Bladder microvascular endothelial cell (primary cell): ENCODE results near the gene PLEKHA7. TPM values are rescaled to one million over a fixed set of nuclear protein-coding genes. Genes with fewer than 3 reads are reported as not detected.

Experiments used
- total RNA-seq: library from RNA; depleted of rRNA; stranded (reverse); fragments of >200 nt; gene quantifications from 2 replicates; pipeline ENCODE4 v1.2.3, GENCODE V29; 2014

PLEKHA7 gene, protein sequence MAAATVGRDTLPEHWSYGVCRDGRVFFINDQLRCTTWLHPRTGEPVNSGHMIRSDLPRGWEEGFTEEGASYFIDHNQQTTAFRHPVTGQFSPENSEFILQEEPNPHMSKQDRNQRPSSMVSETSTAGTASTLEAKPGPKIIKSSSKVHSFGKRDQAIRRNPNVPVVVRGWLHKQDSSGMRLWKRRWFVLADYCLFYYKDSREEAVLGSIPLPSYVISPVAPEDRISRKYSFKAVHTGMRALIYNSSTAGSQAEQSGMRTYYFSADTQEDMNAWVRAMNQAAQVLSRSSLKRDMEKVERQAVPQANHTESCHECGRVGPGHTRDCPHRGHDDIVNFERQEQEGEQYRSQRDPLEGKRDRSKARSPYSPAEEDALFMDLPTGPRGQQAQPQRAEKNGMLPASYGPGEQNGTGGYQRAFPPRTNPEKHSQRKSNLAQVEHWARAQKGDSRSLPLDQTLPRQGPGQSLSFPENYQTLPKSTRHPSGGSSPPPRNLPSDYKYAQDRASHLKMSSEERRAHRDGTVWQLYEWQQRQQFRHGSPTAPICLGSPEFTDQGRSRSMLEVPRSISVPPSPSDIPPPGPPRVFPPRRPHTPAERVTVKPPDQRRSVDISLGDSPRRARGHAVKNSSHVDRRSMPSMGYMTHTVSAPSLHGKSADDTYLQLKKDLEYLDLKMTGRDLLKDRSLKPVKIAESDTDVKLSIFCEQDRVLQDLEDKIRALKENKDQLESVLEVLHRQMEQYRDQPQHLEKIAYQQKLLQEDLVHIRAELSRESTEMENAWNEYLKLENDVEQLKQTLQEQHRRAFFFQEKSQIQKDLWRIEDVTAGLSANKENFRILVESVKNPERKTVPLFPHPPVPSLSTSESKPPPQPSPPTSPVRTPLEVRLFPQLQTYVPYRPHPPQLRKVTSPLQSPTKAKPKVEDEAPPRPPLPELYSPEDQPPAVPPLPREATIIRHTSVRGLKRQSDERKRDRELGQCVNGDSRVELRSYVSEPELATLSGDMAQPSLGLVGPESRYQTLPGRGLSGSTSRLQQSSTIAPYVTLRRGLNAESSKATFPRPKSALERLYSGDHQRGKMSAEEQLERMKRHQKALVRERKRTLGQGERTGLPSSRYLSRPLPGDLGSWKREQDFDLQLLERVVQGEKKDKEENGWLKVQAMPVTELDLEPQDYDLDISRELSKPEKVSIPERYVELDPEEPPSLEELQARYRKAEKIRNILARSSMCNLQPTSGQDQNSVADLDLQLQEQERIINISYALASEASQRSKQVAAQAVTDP
- total RNA-seq = 0.32 and 9.8 TPM in 2 replicates

DNA sequence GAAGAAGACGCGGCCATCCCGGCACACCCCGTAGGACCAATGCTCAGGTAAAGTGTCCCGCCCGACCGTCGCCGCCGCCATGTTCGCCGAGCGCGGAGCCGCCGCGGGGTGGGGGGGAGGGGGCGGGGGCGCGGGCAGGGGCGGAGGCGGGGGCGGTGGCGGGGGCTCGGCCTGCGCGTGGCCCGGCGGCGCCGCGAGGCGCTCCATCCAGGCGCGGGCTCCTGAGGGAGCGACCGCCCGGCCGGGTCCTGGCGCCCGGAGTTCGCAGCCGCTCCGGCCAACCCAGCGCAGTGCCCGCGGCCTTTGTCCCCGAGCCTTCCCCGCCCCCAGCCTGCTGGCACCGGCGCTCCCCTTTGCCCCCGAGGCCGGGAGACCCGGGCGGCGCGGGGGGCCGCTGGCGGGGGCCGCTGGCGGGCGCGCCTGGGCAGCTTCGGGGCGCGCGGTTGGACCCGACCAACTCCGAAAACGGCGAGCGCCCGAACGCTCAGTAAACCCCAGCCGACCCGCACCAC lies at the start of gene PLEKHA7:
PLEKHA7 (minus strand) TSS at position 94 of the 512 bp plus-strand sequence; CDS start at position 81, 13 bp downstream.

DNA sequence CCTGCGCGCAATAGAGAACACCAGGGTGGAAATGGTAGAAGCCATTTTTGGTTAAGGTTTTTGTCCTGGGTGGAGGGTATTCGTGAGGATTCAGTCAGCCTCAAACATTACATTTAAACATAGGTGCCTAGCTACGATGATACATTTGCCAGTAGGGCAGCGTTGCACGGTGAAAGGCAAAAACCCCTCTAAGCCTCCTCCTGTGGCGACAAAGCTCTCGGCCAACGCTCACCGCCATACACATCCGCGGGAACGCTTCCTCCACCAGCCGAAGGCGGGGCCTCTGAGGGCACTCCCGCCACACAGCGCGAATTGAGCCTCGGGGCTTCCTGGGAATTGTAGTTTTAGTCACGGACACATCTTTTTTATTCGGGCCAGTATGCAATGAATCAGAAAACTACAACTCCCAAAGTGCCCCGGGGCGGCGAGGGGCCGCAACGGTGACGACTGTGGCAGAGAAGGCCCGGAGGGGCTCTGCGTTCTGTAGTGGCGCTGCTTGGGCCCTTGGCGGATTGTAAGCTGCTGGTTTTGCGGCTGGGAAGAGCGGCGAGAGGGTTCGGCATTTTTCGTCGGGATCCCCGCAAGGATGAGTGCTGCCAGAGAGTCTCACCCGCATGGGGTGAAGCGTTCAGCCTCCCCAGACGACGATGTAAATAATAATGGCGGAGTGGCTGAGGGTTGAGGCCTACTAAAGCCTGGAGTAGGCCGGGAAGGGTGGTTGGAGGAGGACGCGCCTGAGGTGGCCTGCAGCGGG lies 275.8 kb downstream of the PLEKHA7 start, which contains the start of gene C11orf58:
C11orf58 (plus strand) TSS at position 455 of the 754 bp plus-strand sequence; CDS start at position 587, 132 bp downstream.

Other genes starting within 250 kb of the PLEKHA7 start
- 764 and 839 TPM in 2 replicates for gene RPS13, start 63.3 kb upstream of the PLEKHA7 start, total RNA-seq
- 44.0 and 73.1 TPM in 2 replicates for gene PIK3C2A, start 193.6 kb upstream of the PLEKHA7 start, total RNA-seq